HUDEP-2 (cell line): ENCODE results near the gene ERBB3.
A peak's percentile ranks its signal among the peaks of the same experiment; 100 is the strongest.

Experiments used
- DNase-seq, 76 experiments: peaks; one replicate each; lab custom pipeline; 2025; ENCODE audit not compliant: unreplicated experiment in 76 of 76; lab: John Stamatoyannopoulos, UW

Gene ERBB3

DNA sequence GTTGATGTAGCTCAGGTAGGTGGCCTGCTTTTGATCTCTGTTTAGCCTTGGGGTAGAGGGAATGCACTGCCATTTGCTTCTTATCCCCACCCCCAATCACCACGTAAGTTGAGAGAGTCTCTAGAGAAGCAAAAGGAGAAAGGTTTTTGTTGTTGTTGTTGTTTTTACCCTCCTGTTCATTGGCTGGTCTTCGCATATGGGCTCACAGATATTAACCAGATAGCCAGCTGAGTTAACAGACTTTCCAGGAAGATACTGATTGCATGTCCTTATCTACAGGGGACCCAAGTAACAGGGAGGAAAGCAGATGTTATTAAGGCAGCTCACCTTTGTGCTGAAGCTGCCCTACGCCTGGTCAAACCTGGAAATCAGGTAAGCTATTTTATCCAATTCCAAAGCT is 27.3 kb downstream of the ERBB3 start:
- peak in 29 of 76 experiments; percentile 11 to 70 (median 30) for DNase-seq

- no peak for DNase-seq
Observed at GRCh38 chr12:56110571-56110970, 30.6 kb downstream of the ERBB3 start.

DNA sequence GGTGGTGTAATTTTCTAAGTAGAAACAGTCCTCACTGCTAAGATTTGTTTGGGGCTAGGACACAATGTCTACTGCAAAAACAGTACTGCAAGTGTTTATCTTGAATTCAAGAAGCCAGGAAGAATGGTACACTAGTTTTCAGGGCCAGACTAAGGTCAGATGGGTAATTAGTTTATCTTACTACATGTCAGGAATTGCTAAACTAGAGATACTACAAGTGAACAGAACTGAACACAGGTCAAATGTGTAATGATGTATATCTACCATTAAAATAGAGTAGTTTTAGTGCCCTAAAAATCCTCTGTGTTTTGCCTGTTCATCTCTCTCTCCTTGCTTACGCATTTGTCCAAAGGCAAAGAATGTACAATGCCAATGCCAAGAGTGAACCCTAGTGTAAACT is 34.1 kb downstream of the ERBB3 start:
- DNase-seq: no peak

DNA sequence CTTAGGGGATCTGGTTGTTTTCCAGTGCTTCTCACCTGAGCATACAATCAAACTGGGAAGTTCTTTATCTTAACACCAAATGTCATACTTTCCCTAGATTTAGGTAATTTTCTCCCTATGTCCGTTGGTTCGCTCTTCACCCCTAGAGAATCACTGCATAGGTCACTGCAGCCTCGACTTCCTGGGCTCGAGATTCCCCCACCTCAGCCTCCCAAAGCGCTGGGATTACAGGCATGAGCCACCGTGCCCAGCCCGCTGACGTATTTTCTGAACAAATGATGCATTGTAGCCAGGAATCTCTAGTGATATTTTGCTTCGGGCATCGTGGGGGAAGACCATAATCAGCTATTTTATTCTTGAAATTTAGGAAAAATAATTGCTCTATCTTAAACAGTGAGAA is 35.4 kb downstream of the ERBB3 start:
- DNase-seq: no peak

GRCh38 chr12:56116267-56117081 is 36.5 kb downstream of the ERBB3 start, which contains the start of gene RPL41:
TSS of gene RPL41 (plus strand) at chr12:56116633.
- peak in 74 of 76 experiments; percentile 21 to 92 (median 84) for DNase-seq

DNA sequence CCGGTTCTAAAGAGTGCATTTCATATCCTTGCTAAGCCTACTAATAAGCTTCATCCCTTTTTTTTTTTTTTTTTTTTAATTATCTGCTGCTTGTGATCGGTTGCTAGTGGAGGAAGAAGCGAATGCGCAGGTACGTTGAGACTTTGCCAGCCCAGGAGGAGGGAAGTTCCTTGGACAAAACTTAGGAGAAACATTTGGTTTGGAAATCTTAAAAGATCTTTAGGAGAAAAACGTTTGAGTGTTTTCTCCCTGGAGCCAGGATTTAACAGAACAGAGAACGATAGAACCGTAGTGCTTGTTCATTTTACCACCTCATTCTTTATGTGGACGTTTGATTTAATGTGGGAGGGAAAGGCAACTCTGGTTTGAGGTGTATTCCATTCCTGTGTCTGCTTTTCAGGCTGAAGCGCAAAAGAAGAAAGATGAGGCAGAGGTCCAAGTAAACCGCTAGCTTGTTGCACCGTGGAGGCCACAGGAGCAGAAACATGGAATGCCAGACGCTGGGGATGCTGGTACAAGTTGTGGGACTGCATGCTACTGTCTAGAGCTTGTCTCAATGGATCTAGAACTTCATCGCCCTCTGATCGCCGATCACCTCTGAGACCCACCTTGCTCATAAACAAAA is 37.2 kb downstream of the ERBB3 start:
- peak in 3 of 76 experiments; percentile 7 to 48 (median 18) for DNase-seq

DNA sequence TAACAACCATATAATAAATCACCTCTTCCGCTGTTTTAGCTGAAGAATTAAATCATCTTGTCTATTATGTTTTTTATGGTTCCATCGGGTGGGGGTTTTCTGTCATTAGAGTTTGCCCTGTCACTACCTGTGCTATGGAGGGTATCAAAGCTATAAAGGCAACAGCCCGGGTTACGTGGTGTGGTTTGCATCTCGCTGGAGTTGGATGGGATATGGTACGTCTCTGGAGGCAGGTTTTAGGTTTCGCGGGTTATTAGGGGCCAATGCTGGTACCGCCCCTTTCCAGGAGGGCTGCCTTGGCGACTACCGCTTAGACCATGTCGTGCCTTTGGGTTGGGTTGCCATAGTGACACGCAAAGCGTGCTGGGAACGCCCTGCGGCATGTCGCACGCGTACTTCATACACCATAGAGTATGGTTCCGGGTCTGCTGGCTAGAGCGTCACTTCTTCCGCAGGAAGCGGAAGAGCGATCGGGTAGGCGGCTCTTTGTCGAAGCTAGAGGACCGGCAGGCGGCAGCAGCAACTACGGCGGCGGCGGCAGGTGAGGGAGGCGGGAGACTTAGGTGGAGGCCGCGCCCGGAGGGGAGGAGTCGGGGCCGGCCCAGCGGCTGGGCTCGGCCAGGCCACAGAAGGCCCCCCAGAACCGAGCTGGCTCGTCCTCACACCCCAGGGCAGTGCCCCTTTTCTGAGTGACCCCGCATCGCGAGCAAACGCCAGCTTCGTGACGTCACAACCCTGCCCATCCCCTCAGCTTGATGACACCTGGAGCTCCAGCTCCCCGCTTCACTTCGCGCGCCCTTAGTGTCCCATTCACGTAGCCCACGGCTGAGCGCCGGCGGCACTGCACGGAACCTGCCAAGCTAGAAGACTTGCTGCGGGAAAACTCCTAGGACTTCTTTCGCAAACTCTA is 38.1 kb downstream of the ERBB3 start, which contains the start of gene ZC3H10:
Gene ZC3H10, plus strand, starts transcription at position 489 of the 910 bp plus-strand sequence. CDS start 2,297 bp downstream, outside the sequence.
- peak; percentile 33 to 99 (median 97) for DNase-seq

DNA sequence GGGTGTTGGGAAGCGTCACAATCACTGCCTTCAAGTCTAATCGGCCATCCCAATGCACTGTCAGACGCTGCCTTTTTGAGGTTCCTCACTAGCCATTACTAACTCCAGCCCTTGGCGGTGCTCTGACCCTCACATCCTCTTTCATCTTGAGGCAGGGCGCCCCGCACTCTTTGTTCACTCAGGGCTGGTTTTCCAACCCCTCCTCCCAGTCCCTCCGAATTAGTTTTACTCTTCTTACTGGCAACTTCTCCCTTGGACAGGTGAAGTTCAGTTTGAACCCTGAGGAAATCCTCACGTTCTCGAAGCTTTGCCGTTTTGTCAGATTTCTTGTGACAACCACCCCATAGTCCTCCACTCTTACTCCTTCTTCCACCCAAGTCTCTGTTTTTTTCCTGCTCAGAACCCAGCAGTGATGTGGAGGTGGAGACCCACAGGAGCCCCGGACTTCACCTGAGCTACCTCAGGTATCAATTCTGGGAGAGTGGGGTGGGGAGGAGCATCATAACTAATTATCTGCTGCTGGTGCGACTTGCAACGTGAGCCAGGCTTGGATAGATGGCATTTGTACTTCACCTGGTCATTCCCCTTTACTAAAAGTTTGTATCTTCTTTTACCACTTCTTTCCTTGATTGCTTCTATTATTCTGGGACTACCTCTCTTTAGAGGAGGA is 38.9 kb downstream of the ERBB3 start:
- DNase-seq: peak in 2 of 76 experiments; percentile 42 to 44

DNA sequence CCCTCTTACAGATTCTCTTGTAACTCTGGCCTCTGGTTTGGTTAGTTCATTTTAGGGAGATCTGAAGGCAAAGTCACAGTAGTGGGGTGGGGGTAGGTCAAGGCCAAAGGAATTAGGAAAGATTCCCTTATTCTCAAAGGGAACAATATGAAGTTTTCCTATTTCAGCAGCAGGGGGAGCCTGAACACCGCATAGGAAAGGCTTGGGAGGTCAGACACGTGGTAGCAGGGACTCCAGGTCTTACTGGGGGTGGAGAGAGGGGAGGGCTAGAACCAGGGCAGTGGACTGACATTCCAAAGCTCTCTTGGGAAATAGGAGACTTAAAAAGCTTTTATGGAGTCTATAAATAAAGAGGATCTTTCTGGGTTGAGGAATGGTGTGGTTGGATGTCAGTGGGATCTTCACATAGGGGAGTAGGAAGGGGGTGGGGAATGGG is 39.4 kb downstream of the ERBB3 start:
- DNase-seq: peak in 72 of 76 experiments; percentile 8 to 83 (median 52)

DNA sequence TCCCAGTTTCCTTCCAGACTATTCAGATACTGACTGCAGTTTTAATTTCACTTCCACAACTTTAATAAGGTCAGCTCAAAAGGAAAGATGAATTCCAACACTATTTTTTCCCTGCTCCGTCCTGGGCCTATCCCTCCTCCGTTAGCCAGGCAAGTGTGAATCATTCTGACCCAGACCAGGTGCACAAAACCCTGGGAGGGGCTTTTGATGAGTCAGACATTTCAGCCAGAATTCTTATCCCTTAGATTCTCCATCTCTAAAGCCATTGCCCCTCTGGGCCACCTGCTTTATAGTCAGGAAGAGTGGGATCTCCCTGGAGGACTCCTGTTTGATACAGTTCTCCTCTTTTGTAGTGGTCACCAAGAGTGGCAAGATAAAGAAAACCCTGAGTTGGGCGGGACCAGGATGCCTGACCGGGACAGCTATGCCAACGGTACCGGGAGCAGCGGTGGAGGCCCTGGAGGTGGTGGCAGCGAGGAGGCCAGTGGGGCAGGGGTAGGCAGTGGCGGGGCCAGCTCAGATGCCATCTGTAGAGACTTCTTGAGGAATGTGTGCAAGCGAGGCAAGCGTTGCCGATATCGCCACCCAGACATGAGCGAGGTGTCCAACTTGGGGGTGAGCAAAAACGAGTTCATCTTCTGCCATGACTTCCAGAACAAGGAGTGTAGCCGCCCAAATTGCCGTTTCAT is 40.3 kb downstream of the ERBB3 start:
- DNase-seq: no peak

DNA sequence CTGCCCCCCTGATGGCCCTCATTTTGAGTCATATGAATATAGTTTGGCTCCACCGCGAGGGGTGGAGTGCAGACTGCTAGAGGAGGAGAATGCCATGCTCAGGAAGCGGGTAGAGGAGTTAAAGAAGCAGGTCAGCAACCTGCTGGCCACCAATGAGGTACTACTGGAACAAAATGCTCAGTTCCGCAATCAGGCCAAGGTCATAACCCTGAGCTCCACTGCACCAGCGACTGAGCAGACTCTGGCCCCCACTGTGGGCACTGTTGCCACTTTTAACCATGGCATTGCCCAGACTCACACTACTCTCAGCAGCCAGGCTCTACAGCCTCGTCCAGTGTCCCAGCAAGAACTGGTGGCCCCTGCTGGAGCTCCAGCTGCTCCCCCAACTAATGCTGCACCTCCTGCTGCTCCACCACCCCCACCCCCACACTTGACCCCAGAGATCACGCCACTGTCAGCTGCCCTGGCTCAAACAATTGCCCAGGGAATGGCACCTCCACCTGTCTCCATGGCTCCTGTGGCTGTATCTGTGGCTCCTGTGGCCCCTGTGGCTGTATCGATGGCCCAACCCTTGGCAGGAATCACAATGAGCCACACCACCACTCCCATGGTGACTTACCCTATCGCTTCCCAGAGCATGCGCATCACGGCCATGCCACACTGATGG is 41.4 kb downstream of the ERBB3 start:
- no peak for DNase-seq

DNA sequence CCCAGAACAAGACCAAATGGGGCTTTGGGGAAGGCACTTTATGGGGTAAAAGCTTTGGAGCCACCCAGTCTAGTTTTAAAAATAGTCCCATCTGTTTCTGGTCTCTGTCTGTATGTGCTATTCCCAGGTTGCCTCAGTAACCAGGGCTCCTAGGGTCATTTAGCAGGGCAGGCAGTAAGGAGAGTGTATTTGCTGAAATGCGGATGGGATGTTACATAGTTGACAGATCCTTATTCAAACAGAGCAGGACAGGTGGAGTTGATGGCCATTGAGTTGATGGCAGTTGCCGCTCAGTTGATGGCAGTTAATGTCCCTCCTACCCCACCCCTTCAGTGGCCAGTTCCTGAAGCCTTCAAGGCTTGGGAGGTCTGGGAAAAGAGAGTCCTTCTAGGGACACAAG is 42.7 kb downstream of the ERBB3 start:
- no peak for DNase-seq

DNA sequence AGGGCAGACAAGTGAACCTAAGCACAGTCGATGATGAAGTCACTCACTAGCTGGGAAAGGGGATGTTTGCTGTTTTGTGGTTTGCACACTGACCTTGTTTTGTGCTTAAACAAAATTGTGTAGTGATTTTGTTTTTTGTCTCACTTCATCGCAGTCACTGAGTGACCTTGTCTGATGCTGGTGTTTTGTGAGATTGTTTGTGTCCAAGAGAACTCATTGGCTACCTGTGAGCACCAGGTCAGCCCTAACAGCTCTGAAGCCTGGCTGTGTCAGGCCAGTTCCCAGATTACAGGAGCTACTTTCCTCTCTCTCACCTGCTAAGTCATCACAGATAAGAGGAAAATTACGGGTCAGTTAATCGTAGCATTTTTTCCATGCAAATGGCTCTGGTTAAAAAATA is 44.2 kb downstream of the ERBB3 start:
- DNase-seq: no peak

DNA sequence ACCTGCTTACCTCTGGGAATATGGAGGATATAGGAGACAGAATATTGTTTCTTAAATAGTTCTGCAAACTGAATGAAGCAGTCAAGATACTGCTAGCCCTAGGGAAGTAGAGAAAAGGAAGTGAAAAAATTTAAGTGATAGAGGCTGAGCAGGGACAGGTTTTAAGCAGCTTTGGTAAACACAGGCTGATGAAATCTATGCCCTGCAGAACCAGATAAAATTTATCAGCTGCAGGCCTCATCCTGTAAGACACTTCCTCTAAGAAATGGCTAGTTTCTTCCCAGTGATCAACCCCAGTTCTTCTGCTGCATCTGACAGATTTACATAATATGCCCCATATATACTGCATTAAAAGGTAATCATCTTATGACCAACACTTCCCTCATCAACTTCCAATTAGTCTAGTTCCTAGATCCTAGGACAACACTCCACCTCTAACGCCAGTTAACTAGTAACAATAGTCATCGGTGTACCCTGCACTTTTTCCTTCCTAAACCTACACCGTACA is 46.8 kb downstream of the ERBB3 start:
- peak in 30 of 76 experiments; percentile 7 to 78 (median 41) for DNase-seq

DNA sequence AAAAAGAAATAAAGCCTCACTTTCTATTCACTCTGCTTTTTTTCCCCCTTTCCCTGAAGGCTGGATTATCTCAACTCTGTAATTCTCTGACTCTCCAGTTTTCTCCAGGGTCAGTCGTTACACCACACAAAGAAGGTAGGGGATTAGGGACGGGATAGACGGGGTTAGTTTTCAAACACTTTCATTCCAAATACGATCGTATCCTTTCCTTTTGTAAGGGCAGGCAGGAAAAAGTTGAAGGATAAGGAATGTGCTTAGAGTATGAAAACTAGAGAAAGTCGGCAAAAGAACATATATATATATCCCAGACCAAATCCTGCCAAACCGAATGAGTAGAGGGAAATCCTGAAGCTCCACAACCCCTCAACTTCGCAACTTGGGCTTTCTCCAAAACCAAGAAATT is 47.5 kb downstream of the ERBB3 start:
- no peak for DNase-seq

GRCh38 chr12:56127888-56128669 is 48.1 kb downstream of the ERBB3 start, which contains the start of gene ESYT1:
TSS of gene ESYT1 (plus strand) at chr12:56128267. CDS start at chr12:56128320, 53 bp downstream.
- DNase-seq: peak; percentile 54 to 100 (median 99)

- peak in 6 of 76 experiments; percentile 23 to 59 (median 44) for DNase-seq
Observed at GRCh38 chr12:56128670-56129205, 48.8 kb downstream of the ERBB3 start.
